ENCODE results near the gene CHMP3.

GRCh38 chr2:86485103-86485502 lies 78.1 kb downstream of the CHMP3 start:
- TF ChIP-seq CTCF (conservative IDR thresholded peaks at IDR 0.05; ENCODE audit: low read length) (no peak), EZH2phosphoT487 (IDR thresholded peaks at IDR 0.05; ENCODE audit: borderline replicate concordance, low read depth, low read length) (no peak)

Data from OCI-LY7 (cell line).